GM19452 (cell line): ENCODE results near the gene CPNE7.
"Not testable (repeated sequence)": the region's sequence is repeated elsewhere in the genome, so short reads cannot be mapped to it uniquely, and the experiment has no call there.

Experiments
- ATAC-seq: cut with Tn5 transposase; IDR thresholded peaks from one replicate; pipeline ENCODE4 v1.9.1; 2021; ENCODE audit not compliant: unreplicated experiment

CPNE7 gene

GRCh38 chr16:89565256-89565505 lies 10.4 kb upstream of the CPNE7 start:
- no peak for ATAC-seq

GRCh38 chr16:89565506-89566372 lies 9.8 kb upstream of the CPNE7 start:
- no peak for ATAC-seq

GRCh38 chr16:89567656-89568594 lies 7.6 kb upstream of the CPNE7 start:
- no peak for ATAC-seq

GRCh38 chr16:89569506-89570341 lies 5.8 kb upstream of the CPNE7 start:
- ATAC-seq = no peak

GRCh38 chr16:89570342-89570923 lies 5.1 kb upstream of the CPNE7 start:
- no peak for ATAC-seq

GRCh38 chr16:89570983-89571598 lies 4.5 kb upstream of the CPNE7 start:
- not testable (repeated sequence) for ATAC-seq

- no peak for ATAC-seq
Observed at GRCh38 chr16:89571636-89572035, 3.9 kb upstream of the CPNE7 start.

GRCh38 chr16:89572073-89572484 lies 3.5 kb upstream of the CPNE7 start:
- no peak for ATAC-seq

- ATAC-seq = no peak
Observed at GRCh38 chr16:89572485-89573205, 2.9 kb upstream of the CPNE7 start.

- ATAC-seq = no peak
Observed at GRCh38 chr16:89573826-89574680, 1.5 kb upstream of the CPNE7 start.

GRCh38 chr16:89574681-89575246 lies 794 bp upstream of the CPNE7 start:
- ATAC-seq = no peak

- ATAC-seq = no peak
Observed at GRCh38 chr16:89576153-89577054, 846 bp downstream of the CPNE7 start.

GRCh38 chr16:89577055-89577759 lies 1.6 kb downstream of the CPNE7 start:
- no peak for ATAC-seq

GRCh38 chr16:89579351-89579750 lies 3.8 kb downstream of the CPNE7 start:
- ATAC-seq = no peak

- no peak for ATAC-seq
Observed at GRCh38 chr16:89581045-89581695, 5.6 kb downstream of the CPNE7 start.

GRCh38 chr16:89581861-89582563 lies 6.5 kb downstream of the CPNE7 start:
- ATAC-seq = no peak
